NCI-H460 (cell line): Measurements from ENCODE around the gene PLEKHA7. TPM values are rescaled to one million over a fixed set of nuclear protein-coding genes. Genes with fewer than 3 reads are reported as not detected.
"Not testable (repeated sequence)": the region's sequence is repeated elsewhere in the genome, so short reads cannot be mapped to it uniquely, and the experiment has no call there.

Source experiments
- DNase-seq: peaks from one replicate; pipeline ENCODE4 v3.0.0-alpha.2; 2016; ENCODE audit warnings: low read depth; ENCODE audit errors: extremely low read depth
- total RNA-seq: library from RNA; depleted of rRNA; stranded (reverse); fragments of >200 nt; shearing (Covaris generic); gene quantifications from 2 replicates; pipeline ENCODE4 v1.2.3, GENCODE V29; 2014

The PLEKHA7 gene
- total RNA-seq, 1 experiment from 2014 or later = 0.25 TPM

DNA sequence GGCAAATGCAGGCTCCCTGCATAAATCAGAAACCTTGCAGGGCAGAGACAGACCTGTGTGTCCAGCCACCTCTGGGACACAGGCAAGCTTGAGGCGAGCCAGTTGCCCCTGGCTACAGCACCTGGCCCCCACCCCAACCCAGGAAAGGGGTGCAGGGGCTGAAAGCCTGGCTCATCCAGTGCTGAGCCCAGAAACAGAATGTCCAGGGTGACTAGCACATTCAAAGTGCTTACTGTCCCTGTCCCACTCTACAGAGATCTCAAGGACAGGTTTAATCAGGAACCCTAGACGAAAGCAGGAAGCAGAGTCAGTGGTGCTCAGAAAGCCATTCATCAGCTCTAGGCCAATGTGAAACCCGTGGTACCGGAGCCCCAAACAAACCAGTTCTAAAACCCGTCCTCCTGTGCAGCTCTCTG is 31.9 kb downstream of the PLEKHA7 start:
- DNase-seq = no peak

DNA sequence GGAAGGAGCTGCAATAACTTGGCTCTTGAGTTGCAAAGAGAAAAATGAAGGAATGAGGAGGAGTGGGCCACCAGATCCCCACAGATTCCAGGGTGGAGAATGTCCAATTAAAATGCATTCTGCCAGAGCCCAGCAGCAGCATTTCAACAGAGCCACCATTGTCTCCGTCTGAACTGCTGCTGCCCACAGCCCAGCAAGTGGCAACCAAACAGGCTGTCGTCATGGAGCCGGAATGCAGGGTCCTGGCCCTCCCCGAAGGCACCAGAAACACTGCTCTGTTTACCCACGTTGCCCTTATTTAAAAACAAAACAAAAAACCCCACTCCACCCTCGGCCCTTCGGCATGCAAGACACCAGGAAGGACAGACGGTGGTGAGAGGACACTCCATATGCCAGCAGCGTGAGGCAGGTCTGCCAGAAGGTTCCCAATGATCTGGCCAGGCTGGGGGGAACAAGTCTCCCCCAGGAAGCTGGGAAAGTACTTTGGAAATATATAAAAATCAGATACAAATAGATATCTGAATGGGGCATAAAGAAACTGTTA is 32.5 kb downstream of the PLEKHA7 start:
- no peak for DNase-seq

DNA sequence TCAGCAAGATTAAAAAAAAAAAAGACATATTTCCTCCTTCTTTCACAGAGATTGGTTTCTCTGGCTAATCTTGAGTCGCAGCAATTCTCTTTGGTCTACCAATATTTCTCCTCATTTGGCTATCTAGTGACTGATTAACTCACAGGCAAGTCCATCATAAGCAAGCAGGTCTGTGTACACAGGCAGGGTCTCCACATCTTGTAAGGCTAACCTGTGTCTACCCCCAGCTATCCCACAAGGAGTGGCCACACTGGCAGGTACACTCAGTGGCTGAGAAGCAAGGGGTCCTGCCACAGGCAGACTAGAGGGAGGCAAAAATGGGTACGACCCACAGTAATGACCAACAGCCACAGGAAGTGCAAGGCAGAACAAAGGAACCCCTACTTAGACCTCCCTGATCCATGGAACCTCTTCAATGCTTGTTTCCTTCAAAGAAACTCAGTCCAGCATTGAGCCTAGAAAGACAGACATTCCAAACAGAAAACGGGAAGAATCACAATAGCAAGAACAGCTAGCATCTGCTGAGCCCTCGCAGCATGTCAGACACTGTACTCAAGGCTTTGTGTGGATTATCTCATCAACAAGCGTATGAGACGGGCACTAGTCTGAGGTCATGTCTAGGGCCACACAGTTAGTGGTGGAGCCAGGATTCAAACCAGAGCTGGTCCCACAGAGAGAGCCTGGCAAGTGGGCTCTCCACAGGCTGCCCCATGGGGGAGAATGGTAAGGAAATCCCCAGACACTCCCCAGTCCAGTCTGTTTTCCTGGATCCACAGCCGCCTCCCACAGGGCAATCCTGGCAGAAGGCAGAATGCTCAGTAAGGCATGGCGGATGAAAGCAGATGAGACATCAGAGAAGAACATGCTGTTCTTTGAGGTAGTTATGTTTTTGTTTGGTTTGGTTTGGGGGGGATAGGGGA is 34.3 kb downstream of the PLEKHA7 start:
- no peak for DNase-seq

DNA sequence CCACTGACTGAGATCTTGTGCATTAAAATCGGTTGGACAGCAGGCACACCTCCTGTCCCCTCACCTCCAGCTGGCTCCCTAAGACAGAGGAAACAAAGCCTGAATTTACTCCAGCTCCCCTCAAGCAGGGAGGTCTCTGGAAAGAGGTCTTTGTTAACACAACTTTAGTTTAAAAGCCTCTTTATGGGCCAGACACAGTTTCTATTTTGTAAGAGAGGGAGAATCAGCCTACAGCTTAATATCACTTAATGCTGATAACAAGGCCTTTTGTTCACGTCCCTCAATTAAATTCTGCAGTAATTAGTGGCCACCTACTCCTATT is 36.3 kb downstream of the PLEKHA7 start:
- DNase-seq = no peak

DNA sequence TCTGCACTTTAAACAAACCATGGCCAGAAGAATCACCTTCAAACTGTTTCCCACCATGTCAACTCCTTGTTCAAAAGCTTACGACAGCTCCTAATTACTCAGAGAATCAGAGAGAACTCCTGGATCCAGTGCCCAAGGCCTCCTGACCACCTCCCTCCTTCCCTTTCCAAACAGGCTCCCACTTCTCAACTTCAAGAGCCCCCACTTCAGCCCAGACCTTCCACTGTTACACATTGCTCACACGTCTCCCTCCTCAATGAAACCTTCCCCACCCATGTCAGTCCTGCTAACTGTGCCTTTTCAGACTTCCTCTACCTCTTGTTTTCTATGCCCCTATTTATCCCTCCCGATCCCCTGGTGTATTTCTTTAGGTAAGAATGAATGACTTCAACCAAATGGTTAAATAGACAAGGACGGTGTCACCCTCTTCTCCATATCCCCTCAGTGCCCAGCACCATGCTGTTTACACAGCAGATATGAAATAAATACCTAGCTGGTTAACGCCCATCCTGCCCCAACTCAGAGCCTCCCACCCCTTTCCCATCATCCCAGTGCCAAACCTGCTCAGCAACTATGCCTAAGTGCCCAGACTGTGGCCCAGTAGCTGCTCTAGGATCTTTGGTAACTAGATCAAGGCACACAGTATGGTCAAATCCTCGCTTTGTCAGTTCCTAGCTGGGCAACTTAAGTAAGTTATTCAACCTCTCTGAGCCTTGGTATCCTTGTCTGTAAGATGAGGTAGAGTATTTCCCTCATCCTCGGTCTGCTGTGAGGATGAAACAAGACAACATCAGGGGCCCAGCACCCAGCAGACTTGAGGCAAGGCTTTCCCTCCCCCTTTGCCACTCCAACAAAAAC is 36.8 kb downstream of the PLEKHA7 start:
- no peak for DNase-seq

DNA sequence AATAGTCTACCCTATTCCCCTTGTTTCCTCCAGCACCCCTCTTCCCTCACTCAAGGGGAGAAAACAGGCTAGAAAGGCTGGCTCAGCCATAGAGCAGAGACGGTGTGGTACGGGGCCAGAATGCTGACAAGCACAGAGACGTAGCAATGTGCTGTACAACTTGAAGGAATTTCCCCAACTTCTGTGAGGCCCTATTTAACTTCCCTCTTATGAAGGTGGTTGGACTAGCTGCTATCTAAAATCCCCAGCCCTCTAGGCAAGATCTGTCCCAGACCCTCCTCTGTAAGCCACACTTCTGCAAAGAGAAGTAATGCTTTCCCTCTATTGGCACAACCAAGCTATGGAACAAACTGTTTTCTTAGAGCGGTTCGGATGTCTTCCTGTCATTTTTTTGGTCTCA is 37.8 kb downstream of the PLEKHA7 start:
- DNase-seq = no peak

DNA sequence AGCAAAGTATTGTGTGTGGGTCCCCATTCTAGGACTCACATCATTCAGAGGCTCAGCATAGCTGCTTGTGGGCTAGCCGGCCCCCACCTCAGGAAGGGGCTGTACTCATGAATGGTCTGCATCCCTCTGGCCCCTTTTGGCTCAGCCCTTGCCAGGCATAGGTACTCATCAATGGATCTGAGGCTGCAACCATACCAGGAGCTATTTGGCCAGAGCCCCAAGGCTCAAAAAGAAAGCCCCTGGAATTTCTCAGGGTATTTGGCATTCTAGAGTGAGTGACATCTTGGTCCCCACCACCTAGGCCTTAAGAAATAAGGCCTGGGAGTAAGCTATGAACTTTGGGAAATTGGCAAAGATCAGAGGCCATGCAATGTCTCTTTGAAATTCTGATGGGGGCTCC is 38.3 kb downstream of the PLEKHA7 start:
- no peak for DNase-seq

DNA sequence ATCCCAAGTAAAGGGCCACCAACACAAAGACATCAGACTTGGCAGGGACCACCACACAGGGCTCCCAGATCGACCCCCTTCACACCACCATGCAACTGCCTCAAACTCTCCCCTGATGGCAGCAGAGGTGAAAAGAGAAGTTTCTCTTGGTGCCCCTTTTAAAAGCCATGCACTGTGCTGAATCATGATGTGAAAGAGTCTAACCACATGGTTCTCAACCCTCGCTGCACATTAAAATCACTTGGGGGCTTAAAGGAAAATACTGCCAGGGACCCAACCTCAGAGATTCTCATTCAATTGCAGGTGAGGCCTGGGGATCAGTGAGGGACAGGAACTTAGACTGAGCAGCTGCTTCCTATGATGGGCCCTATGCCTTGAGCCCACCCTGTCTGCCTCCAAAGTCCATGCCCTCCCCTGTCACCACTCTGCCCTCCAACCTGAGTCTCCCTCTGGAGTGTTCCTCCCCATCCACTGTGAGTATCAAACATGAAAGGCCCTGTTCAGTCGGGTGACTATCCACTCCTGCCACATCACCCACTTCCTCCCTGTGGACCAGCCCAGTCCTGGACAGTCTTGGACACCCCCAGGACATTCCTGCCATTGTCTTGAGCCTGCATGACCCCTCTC is 40.8 kb downstream of the PLEKHA7 start:
- no peak for DNase-seq

DNA sequence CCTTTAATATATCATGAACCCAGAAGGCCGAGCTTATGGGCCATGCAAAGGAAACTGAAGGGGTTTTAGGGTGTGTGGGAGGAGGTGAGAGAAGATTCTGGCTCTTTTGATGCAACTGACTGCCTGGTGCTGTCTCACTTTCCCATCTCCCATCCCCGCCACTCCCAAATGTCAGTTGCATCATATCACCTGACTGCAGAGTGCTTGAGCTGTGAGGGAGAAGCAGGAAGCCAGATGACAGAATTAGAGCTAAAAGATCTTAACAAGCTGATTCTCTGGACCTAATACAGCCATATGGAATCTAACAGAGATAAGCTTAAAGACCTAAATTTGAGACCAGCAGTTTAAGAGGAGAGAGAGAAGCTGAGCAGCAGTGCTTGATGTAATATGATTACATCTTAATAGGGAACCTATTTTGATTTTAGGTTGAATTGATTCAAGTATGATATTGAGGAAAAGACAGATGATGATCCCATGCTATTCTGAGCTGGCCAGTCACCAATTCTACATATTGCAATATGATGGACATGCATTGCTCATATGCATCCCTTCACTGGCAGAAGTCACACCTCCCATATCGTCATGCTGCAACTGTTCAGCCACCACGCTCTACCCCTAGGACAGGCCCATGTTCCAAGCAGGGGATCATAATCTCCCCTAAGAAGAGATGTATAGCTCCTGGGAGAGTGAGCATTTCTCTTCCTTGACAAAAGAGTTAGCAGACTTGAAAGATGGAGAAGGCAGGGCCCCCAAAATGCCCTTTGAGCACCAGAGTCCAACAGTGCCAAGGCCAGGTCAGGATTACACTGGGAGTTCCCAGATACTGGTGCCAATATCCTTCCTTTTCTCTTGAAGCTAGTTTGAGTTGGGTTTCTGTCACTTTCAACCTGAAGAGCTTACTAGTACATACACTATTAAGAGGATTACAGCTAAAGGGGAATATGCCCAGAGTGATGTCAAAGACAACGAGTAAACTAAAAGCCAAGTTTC is 44.9 kb downstream of the PLEKHA7 start:
- no peak for DNase-seq

DNA sequence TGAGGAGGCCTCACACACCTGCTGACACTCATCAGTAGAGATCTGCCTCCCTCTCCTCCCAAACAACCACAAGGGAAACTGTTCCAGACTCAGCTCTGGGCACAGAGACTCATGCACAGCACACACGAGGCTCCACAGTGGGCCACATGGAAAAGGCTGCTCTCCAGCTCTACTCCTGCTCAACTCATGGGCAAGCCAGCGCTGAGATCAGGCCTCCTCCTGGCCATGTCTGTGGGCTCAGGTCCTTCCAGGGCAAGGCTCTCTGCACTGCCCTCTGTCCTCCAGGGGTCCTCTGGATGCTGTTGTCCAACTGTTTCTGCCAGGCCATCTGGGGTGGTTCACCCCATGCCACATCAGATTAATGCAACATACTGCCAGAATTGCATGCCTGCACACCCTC is 46.0 kb downstream of the PLEKHA7 start:
- DNase-seq = no peak

DNA sequence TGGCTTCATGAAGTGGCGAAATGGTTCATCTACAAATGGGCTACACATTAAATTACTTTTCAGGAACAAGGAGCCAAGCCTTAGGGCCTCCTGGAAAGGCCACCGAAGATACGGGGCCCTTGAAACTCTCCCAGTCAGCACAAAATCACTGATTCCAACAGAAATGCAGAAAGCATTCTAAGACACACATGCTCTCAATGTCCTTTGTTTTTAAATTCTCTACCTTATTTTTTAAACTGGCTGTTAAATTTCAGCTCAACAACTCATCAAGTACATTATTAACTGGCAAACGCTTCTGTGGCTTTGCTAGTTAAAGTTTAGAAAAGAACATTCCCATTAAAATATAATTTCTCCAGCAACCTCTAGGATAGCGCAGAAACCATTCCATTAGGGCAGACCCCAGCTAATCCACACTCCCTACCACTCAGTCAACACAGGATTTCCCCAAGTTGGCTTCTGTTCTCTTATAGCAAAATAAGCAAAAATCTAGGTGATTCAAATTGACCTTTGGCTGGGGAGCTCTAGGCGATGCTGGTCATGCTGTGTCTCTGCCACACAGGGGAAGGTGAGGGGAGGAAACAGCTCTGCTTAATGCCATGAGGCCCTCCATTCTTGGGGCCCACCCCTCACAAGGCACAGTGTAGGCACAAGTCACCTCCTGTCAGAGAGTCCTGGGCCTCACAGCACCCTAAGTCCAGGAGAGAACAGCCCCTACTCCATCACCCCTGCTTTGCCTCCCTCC is 47.1 kb downstream of the PLEKHA7 start:
- DNase-seq = no peak

DNA sequence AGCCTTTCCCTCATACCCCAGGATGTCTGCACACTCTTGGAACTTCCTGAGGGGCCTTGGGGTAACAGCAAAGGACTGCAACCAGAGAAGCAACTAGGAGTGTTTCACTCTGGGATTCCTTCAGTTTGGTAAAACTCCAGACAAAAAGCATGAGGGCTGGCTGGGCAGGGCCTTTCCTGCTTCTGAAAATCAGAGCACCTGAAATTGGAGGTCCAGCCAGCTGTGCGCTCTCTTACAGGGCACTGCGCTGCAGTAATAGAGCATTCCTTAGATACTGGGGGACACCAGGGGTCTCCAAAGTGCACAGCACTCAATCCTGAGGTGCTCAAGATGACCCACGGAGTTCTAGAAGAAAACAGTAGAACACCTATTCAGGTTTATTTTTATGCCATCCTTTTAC is 49.7 kb downstream of the PLEKHA7 start:
- DNase-seq = no peak

DNA sequence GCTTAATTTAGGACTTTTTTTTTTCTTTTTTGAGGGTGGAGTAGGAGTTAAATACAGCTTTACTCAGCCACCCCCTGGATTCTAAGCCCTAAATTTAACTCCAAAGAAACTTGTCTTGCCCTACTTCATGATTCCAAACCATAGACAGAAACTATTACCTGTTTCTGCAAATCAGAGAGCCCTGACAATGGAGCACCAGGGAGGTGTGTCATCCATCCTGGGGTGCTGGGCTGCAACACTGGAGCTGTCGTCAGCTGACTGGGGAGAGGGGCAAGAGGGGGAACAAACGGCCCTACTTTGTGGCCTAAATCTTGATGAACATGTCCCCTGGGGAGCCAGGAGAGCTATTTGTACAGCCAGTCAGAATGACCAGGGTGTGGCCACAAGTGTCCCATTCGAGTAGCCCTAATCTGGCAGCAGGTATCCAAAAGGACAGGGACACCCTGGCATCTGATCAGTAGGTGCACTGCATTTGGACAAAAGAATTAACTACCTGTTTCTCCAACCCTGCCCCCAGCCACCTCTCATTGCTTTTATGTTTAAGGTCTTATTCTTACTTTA is 50.8 kb downstream of the PLEKHA7 start:
- no peak for DNase-seq

DNA sequence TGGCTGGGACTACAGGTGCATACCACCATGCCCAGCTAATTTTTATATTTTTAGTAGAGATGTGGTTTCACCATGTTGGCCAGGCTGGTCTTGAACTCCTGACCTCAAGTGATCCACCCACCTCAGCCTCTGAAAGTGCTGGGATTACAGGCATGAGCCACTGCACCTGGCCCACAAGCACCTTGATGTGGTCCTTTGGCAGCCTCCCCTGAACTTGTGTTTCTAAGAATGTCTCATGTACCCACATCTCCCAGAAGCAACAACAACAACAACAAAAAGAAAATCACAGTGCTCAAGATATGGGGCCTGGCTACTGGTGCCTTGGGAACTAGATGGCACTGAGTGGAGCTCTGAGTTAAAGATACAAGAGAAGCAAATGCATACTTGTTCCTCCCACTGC is 51.6 kb downstream of the PLEKHA7 start:
- DNase-seq = not testable (repeated sequence)

DNA sequence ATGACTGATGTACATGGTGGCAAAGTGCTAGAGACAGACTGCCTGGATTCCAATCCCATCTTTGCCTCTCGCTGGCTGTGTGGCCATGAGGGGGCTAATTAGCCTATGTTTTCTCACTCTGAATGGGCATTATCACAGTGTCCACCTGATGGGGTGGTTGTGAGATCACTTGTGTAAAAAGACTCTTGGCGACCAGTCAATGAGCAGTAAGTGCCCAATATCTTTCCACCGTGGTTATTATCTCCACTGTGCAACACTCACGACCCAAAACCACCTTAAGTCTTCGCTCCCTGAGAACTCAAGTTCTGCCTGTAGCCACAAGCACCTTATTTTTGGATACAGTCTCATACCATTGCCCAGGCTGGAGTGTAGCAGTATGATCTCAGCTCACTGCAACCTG is 52.1 kb downstream of the PLEKHA7 start:
- no peak for DNase-seq

DNA sequence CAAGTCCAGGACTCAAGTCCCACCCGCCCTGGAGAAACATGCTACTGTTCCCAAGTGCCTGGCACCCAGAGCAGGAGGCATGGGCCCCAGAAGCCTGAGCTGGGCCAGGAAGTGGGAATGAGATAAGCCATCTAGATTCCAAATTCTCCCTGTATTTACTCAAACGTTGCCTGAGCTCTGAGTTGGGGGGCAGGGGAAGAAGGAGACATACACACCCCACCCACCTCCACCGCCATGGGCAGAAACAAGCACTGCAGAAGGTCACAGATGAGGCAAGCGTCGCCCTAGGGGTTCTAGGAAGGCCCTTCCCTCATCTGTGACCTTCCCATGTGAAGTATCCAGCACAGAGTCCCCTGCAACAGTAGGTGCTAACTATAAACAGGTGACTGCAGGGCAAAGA is 54.0 kb downstream of the PLEKHA7 start:
- DNase-seq = no peak

DNA sequence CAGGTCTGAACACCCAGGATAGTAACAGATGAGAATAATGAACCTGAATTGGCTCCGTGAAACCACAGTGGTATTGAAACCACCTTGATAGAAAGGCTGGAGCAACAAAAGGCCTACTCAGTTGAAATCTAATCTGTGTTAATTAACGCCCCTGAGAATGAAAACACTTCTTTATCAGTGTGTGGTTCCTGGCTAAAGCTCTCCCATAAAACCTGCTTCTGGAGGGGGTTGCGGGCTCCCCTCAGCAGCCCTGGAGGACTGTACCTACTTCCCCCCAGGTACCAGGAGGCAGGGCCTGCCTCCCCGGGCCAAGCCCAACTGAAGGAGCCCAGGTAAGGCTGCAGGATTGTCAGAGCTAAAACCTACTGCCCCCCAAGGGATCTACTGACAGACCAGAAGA is 54.6 kb downstream of the PLEKHA7 start:
- no peak for DNase-seq

DNA sequence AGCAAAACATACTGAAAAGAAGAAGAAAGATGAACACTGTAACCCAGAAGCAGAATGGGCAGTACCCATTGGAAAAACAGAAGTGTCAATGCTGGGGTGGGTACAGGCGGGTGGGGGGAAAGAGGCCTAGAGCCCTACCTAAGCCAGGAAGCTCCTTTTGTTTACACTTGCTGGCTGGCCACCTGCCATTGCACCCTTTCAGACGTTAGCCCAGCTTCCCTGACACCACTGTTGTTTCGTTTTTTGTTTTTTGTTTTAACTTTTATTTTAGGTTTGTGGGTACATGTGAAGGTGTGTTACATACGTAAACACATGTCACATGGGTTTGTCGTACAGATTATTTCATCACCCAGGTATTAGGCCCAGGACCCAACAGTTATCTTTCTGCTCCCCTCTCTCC is 55.4 kb downstream of the PLEKHA7 start:
- no peak for DNase-seq
